ENCODE measurements around the gene APBA2. TPM values are rescaled to one million over a fixed set of nuclear protein-coding genes. Genes with fewer than 3 reads are reported as not detected.

The APBA2 gene
- total RNA-seq, 4 donors from 2014 or later = 7.2 to 33.8 (median 8.8) TPM

- DNase-seq = no peak
- H3K27me3 ChIP-seq = no peaks in the 10 kb centered on the region
- H3K36me3 ChIP-seq = no peaks in the 10 kb centered on the region
- no peak for TF ChIP-seq POLR2A (IDR thresholded peaks at IDR 0.05)
- no peak for TF ChIP-seq CTCF (IDR thresholded peaks at IDR 0.05)
- H3K4me1 ChIP-seq = no peaks in the 10 kb centered on the region
- H3K4me3 ChIP-seq = no peak overlapping the region
- no peaks in the 10 kb centered on the region for H3K9me3 ChIP-seq
- H3K27ac ChIP-seq = no peak overlapping the region
Measured at GRCh38 chr15:28920781-28921331, 35.1 kb downstream of the APBA2 start.

- no peak for DNase-seq
- Histone ChIP-seq H3K4me1 (no peaks in the 10 kb centered on the region), H3K27me3 (no peaks in the 10 kb centered on the region), H3K27ac (no peak overlapping the region), H3K4me3 (no peak overlapping the region), H3K9me3 (no peaks in the 10 kb centered on the region), H3K36me3 (no peaks in the 10 kb centered on the region)
- TF ChIP-seq CTCF (IDR thresholded peaks at IDR 0.05) (no peak), POLR2A (IDR thresholded peaks at IDR 0.05) (no peak)
Measured at GRCh38 chr15:28921336-28921735, 35.6 kb downstream of the APBA2 start.

GRCh38 chr15:28921919-28922706 lies 36.3 kb downstream of the APBA2 start:
- no peak for DNase-seq
- TF ChIP-seq CTCF (IDR thresholded peaks at IDR 0.05) (no peak), POLR2A (IDR thresholded peaks at IDR 0.05) (no peak)
- no peaks in the 10 kb centered on the region for H3K9me3 ChIP-seq

GRCh38 chr15:28922707-28923012 lies 36.9 kb downstream of the APBA2 start:
- Histone ChIP-seq H3K9me3 (no peaks in the 10 kb centered on the region), H3K27ac (no peak overlapping the region), H3K4me3 (no peak overlapping the region), H3K36me3 (no peaks in the 10 kb centered on the region), H3K4me1 (no peaks in the 10 kb centered on the region), H3K27me3 (no peaks in the 10 kb centered on the region)
- DNase-seq = no peak
- TF ChIP-seq CTCF (IDR thresholded peaks at IDR 0.05) (no peak), POLR2A (IDR thresholded peaks at IDR 0.05) (no peak)

More at GRCh38 chr15:28921919-28922706, 36.3 kb downstream of the APBA2 start:
- H3K4me1 ChIP-seq = no peaks in the 10 kb centered on the region
- H3K36me3 ChIP-seq = no peaks in the 10 kb centered on the region
- H3K27ac ChIP-seq = no peak overlapping the region
- no peak overlapping the region for H3K4me3 ChIP-seq
- H3K27me3 ChIP-seq = no peaks in the 10 kb centered on the region

GRCh38 chr15:28923726-28924280 lies 38.0 kb downstream of the APBA2 start:
- no peak for DNase-seq
- Histone ChIP-seq H3K4me3 (no peak overlapping the region), H3K36me3 (no peaks in the 10 kb centered on the region), H3K4me1 (no peaks in the 10 kb centered on the region), H3K27ac (no peak overlapping the region), H3K27me3 (no peaks in the 10 kb centered on the region), H3K9me3 (no peaks in the 10 kb centered on the region)
- no peak for TF ChIP-seq CTCF (IDR thresholded peaks at IDR 0.05)
